Daoy (cell line): Measurements from ENCODE around the gene CPT1A. TPM values are rescaled to one million over a fixed set of nuclear protein-coding genes. Genes with fewer than 3 reads are reported as not detected.

ENCODE experiments used
- DNase-seq: peaks from one replicate; pipeline ENCODE4 v3.0.0-alpha.2; 2015; ENCODE audit warnings: low read depth
- total RNA-seq: library from RNA; depleted of rRNA; stranded (reverse); fragments of >200 nt; shearing (Covaris generic); gene quantifications from 2 replicates; pipeline ENCODE4 v1.2.3, GENCODE V29; 2014

The CPT1A gene
- total RNA-seq, 1 experiment from 2014 or later: 16.5 TPM

- peak; percentile 25 for DNase-seq
These were observed 43.4 kb downstream of the CPT1A start for GRCh38 chr11:68798221-68798813.

GRCh38 chr11:68796801-68797200 lies 44.9 kb downstream of the CPT1A start:
- DNase-seq: no peak

DNA sequence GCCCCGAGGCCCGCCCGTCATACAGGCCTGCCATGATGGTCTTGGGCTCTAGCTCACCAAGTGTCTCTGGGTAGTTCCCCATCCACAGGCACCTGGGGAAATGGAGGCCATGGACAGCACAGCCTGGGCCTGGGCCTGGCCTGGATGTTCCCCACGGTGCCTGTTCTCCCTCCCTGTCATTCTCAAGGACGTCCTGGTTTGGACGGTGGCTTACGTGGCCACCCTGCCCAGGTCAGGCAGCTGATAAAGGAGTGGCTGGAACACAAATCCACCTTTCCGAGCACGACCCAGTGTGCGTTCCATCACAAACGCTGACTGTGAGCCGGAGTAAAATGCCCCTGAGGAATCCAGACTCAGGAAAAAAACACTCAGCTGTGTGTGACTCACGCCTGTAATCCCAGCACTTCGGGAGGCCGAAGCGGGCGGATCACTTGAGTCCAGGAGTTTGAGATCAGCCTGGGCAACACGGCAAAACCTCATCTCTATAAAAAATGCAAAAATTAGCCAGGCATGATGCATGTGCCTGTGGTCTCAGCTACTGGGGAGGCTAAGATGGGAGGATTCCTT lies 49.2 kb downstream of the CPT1A start:
- DNase-seq: peak; percentile 57

GRCh38 chr11:68784653-68785052 lies 57.1 kb downstream of the CPT1A start:
- DNase-seq: no peak

GRCh38 chr11:68783216-68783821 lies 58.4 kb downstream of the CPT1A start:
- DNase-seq: no peak

DNA sequence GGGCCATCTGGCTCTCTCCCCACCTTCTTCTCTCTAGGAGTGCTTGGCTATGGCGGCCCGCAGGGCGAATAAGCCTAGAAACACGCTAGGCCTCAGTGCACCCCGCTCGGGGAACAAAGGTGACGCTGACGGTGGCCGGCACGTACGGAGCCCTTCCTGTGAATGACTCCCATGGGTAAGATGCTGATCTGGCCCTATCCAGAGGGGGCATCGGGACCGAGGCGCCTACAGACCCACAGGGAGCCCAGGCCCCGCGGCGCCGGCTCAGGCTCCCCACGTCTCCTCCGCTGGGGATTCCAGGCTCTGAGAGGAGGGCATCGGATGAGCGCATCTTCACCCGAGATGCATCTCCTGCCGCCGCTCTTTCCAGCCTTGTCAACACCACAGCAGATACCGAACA lies 59.0 kb downstream of the CPT1A start:
- no peak for DNase-seq

GRCh38 chr11:68780829-68781228 lies 60.9 kb downstream of the CPT1A start:
- DNase-seq: no peak

DNA sequence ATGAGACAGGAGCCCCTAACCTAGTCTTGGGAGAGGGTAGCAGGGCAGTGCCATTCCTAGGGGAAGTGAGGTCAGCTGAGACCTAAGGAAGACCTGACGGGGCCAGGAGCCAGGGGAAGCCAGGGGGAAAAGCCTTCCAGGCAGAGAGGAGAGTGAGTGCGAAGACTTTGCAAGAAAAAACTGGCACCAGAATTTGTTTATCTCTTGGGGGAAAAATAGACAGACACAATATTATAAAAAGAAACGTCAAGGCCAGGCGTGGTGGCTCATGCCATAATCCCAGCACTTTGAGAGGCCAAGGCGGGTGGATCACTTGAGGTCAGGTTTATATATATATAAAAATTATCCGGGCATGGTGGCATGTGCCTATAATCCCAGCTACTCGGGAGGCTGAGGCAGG lies 63.5 kb downstream of the CPT1A start:
- DNase-seq: no peak

- DNase-seq: no peak
These were observed 65.1 kb downstream of the CPT1A start for GRCh38 chr11:68776442-68777235.

- no peak for DNase-seq
These were observed 65.7 kb downstream of the CPT1A start for GRCh38 chr11:68775951-68776388.

- DNase-seq: no peak
These were observed 67.5 kb downstream of the CPT1A start for GRCh38 chr11:68774194-68774585.

DNA sequence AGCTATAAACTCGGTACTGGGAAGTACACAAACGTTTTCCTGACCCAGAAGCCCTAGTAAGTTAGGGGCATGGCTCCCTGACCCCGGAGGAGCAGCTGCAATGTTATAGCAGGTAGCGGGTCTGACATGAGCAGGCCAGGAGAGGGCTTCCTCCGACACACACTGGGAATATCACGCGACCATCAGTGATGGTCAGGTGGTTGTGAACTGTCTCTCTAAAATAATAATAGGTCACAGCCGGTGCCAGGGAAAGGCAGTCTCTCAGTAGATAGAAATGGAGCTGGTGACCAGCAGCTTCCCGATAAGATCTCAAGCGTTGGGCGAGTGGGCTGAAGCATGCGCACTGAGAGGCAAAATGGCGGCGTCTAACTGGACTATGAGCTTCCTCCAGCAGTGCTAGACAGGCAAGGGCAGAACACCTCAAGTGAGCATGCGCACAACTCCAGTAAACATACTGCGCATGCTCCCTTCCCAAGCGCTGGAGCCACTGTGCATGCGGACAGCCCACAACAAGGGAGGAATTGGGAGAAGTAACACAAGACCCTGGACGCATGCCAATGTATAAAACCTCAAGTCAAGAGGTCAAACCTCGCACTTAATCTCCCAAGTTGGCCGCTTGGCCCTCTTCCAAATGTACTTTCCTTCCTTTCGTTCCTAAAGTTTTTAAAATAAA lies 68.1 kb downstream of the CPT1A start:
- DNase-seq: no peak

- no peak for DNase-seq
These were observed 68.8 kb downstream of the CPT1A start for GRCh38 chr11:68772936-68773335.

- DNase-seq: no peak
These were observed 70.9 kb downstream of the CPT1A start for GRCh38 chr11:68770781-68771180.

- DNase-seq: no peak
These were observed 74.0 kb downstream of the CPT1A start for GRCh38 chr11:68767672-68768071.

- DNase-seq: no peak
These were observed 74.9 kb downstream of the CPT1A start for GRCh38 chr11:68766786-68767185.

- DNase-seq: no peak
These were observed 77.0 kb downstream of the CPT1A start for GRCh38 chr11:68764746-68765145.

DNA sequence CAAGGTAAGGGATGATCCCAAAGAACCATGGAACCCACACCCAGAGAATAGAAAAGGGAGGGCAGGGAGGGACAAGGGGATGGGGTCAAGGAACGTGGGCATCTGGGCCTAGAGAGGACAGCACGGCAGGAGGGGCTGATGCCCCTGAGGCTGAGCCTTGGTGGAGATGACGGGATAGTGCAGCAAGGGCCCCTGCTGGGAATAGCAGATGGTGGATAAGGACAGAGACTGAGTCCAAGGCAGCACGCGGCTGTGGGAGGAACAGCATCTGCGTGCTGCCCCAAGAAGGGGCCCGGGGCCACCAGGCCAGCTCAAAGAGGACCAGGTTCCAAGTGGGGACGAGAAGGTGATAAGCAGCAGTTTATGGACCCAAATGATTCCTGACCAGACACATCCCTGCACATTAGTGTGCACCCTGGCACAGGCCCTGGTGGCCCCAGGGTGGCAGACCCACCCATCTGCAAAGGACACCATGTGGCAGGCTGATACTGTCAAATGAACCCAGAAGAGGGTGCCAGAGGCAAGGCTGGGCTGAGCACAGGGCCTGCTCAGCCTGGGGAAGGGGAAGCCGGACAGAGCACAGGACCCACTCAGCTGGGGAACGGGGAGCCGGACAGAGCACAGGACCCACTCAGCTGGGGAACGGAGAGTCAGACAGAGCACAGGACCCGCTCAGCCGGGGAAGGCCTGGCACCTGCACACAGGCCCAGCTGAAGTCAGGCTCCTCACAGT lies 77.6 kb downstream of the CPT1A start:
- no peak for DNase-seq

GRCh38 chr11:68763181-68763721 lies 78.5 kb downstream of the CPT1A start:
- DNase-seq: no peak

DNA sequence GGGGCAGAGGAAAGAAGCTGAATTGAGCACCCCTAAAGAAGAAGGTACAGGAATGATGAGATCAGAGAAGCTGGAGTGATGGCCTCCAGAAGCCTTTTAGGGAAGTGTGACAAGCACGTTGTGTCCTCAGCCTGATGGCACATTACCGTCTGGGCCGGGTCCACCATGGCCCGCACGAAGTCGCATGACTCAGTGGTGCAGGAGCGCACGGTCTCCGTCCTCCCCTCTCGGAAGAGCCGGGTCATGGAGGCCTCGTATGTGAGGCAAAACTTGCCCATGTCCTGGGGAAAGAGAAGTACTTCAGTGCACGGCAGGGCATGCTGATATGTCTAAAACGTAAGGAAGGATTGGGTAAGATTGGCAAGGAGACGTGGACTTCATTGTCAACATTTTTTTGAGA lies 79.2 kb downstream of the CPT1A start:
- no peak for DNase-seq

- no peak for DNase-seq
These were observed 79.9 kb downstream of the CPT1A start for GRCh38 chr11:68761801-68762200.
